ENCODE data around the gene SLC6A1.

The SLC6A1 gene

GRCh38 chr3:10995871-10996270 is 3.3 kb downstream of the SLC6A1 start:
- no peak for DNase-seq

GRCh38 chr3:10996345-10997013 is 3.9 kb downstream of the SLC6A1 start:
- DNase-seq: no peak

- DNase-seq: no peak
Observed at GRCh38 chr3:10997196-10997595, 4.6 kb downstream of the SLC6A1 start.

GRCh38 chr3:10998542-10998941 is 6.0 kb downstream of the SLC6A1 start:
- DNase-seq: no peak

- DNase-seq: no peak
Observed at GRCh38 chr3:10999221-11000107, 6.9 kb downstream of the SLC6A1 start.

GRCh38 chr3:11000528-11000927 is 8.0 kb downstream of the SLC6A1 start:
- DNase-seq: no peak

- DNase-seq: no peak
Observed at GRCh38 chr3:11001020-11001657, 8.6 kb downstream of the SLC6A1 start.

- DNase-seq: no peak
Observed at GRCh38 chr3:11001658-11002021, 9.1 kb downstream of the SLC6A1 start.

GRCh38 chr3:11002371-11002807 is 9.8 kb downstream of the SLC6A1 start:
- no peak for DNase-seq

GRCh38 chr3:11004563-11004962 is 12.0 kb downstream of the SLC6A1 start:
- DNase-seq: no peak

- DNase-seq: no peak
Observed at GRCh38 chr3:11005686-11006256, 13.2 kb downstream of the SLC6A1 start.

- DNase-seq: no peak
Observed at GRCh38 chr3:11006986-11007933, 14.7 kb downstream of the SLC6A1 start.

- no peak for DNase-seq
Observed at GRCh38 chr3:11009898-11010297, 17.4 kb downstream of the SLC6A1 start.

GRCh38 chr3:11010426-11011165 is 18.0 kb downstream of the SLC6A1 start:
- DNase-seq: no peak

GRCh38 chr3:11014253-11014652 is 21.7 kb downstream of the SLC6A1 start:
- DNase-seq: no peak

- no peak for DNase-seq
Observed at GRCh38 chr3:11014752-11015151, 22.2 kb downstream of the SLC6A1 start.

GRCh38 chr3:11015369-11015768 is 22.8 kb downstream of the SLC6A1 start:
- no peak for DNase-seq

- DNase-seq: no peak
Observed at GRCh38 chr3:11016727-11017126, 24.2 kb downstream of the SLC6A1 start.

GRCh38 chr3:11019116-11019819 is 26.7 kb downstream of the SLC6A1 start:
- no peak for DNase-seq

GRCh38 chr3:11020764-11021163 is 28.2 kb downstream of the SLC6A1 start:
- no peak for DNase-seq

GRCh38 chr3:11021611-11022011 is 29.1 kb downstream of the SLC6A1 start:
- no peak for DNase-seq
